Measurements from ENCODE around the gene EHD4.

The EHD4 gene

GRCh38 chr15:41866263-41866703, 106.1 kb downstream of the EHD4 start:
- no peak for TF ChIP-seq CTCF (IDR thresholded peaks at IDR 0.05)
- H3K27ac ChIP-seq, result no peak overlapping the region
- H3K79me2 ChIP-seq, result no peaks in the 10 kb centered on the region
- H3K4me1 ChIP-seq, result no peaks in the 10 kb centered on the region
- no peaks in the 10 kb centered on the region for H3K27me3 ChIP-seq (ENCODE audit: control insufficient read depth, insufficient read depth, low read length)
- H3K36me3 ChIP-seq (ENCODE audit: control insufficient read depth, insufficient read depth, low read length), result no peaks in the 10 kb centered on the region
- H2AFZ ChIP-seq, result no peak overlapping the region
- no peak overlapping the region for H3K4me2 ChIP-seq (ENCODE audit: low read length)
- no peaks in the 10 kb centered on the region for H3K9me3 ChIP-seq (ENCODE audit: control insufficient read depth, low read length)
- no peak overlapping the region for H3K9ac ChIP-seq
- H3K4me3 ChIP-seq (ENCODE audit: low read depth, low read length), result no peak overlapping the region

- no peaks in the 10 kb centered on the region for H3K4me1 ChIP-seq
- no peak overlapping the region for H3K4me2 ChIP-seq (ENCODE audit: low read length)
- no peak overlapping the region for H3K9ac ChIP-seq
- H2AFZ ChIP-seq, result no peak overlapping the region
- H3K27ac ChIP-seq, result no peak overlapping the region
- H3K79me2 ChIP-seq, result no peaks in the 10 kb centered on the region
- no peaks in the 10 kb centered on the region for H3K9me3 ChIP-seq (ENCODE audit: control insufficient read depth, low read length)
- H3K36me3 ChIP-seq (ENCODE audit: control insufficient read depth, insufficient read depth, low read length), result no peaks in the 10 kb centered on the region
- no peak overlapping the region for H3K4me3 ChIP-seq (ENCODE audit: low read depth, low read length)
- H3K27me3 ChIP-seq (ENCODE audit: control insufficient read depth, insufficient read depth, low read length), result no peaks in the 10 kb centered on the region
- no peak for TF ChIP-seq CTCF (IDR thresholded peaks at IDR 0.05)
Observed at GRCh38 chr15:41865490-41866055, 106.8 kb downstream of the EHD4 start.

- Histone ChIP-seq H3K4me1 (no peaks in the 10 kb centered on the region), H3K27ac (no peak overlapping the region), H3K9me3 (ENCODE audit: control insufficient read depth, low read length) (no peaks in the 10 kb centered on the region), H3K27me3 (ENCODE audit: control insufficient read depth, insufficient read depth, low read length) (no peaks in the 10 kb centered on the region), H3K79me2 (no peaks in the 10 kb centered on the region), H2AFZ (no peak overlapping the region), H3K36me3 (ENCODE audit: control insufficient read depth, insufficient read depth, low read length) (no peaks in the 10 kb centered on the region), H3K4me3 (ENCODE audit: low read depth, low read length) (no peak overlapping the region), H3K9ac (no peak overlapping the region), H3K4me2 (ENCODE audit: low read length) (no peak overlapping the region)
- TF ChIP-seq CTCF (IDR thresholded peaks at IDR 0.05), result no peak
Observed at GRCh38 chr15:41862515-41863116, 109.7 kb downstream of the EHD4 start.

- Histone ChIP-seq H3K4me3 (ENCODE audit: low read depth, low read length) (no peak overlapping the region), H3K27ac (no peak overlapping the region), H3K9me3 (ENCODE audit: control insufficient read depth, low read length) (no peaks in the 10 kb centered on the region), H3K79me2 (no peaks in the 10 kb centered on the region), H3K4me1 (no peaks in the 10 kb centered on the region), H3K4me2 (ENCODE audit: low read length) (no peak overlapping the region), H2AFZ (no peak overlapping the region), H3K36me3 (ENCODE audit: control insufficient read depth, insufficient read depth, low read length) (no peaks in the 10 kb centered on the region), H3K9ac (no peak overlapping the region), H3K27me3 (ENCODE audit: control insufficient read depth, insufficient read depth, low read length) (no peaks in the 10 kb centered on the region)
- no peak for TF ChIP-seq CTCF (IDR thresholded peaks at IDR 0.05)
Observed at GRCh38 chr15:41861736-41862356, 110.5 kb downstream of the EHD4 start.
